Measurements from ENCODE around the gene TXNDC5.
"Not testable (repeated sequence)": the region's sequence is repeated elsewhere in the genome, so short reads cannot be mapped to it uniquely, and the experiment has no call there.

Gene TXNDC5

DNA sequence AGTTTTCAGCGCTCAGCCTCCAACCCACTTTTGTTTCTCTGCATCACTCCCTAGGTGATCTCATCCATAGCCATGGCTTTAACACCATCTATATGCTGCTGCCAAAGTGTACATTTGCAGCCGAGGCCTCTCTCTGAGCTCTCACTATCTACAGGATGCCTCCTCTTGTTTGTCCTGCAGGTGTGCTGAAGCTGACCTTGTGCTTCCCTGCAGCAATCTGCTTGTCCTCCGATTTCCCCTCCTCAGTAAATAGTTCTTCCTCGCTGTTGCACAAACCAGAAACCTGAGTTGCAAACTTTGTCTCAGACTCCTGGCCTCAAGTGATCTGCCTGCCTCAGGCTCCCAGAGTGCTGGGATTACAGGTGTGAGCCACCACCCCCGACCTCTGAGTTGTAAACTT is 3.7 kb upstream of the TXNDC5 start:
- no peak for DNase-seq (ENCODE audit: low read depth)

GRCh38 chr6:7912736-7913517 is 2.3 kb upstream of the TXNDC5 start:
- DNase-seq (ENCODE audit: low read depth): no peak

DNA sequence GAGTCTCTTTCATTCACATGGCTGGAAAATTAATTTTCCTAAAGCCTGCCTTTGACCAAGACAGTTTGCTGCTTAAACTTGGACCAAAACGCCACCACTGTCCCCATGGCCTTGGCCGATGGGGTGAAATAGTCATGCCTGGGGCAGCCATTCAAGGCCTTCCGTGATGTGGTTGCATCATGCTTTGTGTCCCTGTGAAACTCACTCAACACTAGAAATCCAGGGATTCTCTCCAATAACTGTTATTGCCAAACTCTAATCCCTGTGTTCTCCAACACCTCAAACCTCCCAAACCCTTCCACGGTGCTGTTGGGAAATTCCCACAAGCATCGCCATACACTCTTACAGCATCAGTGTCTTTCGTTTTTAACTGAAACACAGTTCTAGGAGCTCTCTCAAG is 1.4 kb upstream of the TXNDC5 start:
- no peak for DNase-seq (ENCODE audit: low read depth)

DNA sequence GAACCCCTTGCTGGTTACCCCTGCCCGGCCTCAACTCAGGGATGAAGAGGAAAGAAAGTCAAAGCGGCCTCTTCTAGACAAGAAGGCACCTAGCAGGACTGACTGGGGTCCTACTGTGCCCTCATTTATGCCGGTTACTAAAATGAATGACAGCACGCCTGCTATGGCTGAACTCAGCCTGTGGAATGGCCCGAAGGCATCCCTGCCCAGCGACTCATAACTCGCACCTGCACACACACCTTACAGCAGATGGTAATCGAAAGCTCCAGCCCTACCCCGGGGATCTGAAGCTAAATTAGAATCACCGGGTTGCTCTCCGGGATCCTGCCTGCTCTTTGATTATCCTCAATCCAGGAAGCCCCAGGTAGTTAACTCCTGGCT is 747 bp upstream of the TXNDC5 start:
- DNase-seq (ENCODE audit: low read depth): no peak

DNA sequence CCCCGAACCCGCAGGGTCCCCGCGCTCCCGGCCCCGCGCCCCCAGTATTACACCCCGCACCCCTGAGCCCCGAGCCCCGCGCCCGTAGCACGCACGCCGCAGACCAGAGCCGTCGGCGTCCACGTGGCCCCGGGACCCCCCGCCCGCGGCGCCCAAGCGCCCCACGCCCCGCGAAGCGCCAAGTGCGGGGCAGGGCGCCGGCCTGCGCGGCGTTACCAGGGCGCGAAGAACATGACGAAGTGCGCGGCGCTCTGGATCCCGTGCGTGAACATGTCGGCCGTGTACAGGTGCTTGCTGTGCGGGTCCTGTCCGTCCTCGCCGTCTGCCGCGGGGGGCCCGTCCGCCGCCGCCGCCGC is 312 bp downstream of the TXNDC5 start:
- DNase-seq (ENCODE audit: low read depth): no peak

DNA sequence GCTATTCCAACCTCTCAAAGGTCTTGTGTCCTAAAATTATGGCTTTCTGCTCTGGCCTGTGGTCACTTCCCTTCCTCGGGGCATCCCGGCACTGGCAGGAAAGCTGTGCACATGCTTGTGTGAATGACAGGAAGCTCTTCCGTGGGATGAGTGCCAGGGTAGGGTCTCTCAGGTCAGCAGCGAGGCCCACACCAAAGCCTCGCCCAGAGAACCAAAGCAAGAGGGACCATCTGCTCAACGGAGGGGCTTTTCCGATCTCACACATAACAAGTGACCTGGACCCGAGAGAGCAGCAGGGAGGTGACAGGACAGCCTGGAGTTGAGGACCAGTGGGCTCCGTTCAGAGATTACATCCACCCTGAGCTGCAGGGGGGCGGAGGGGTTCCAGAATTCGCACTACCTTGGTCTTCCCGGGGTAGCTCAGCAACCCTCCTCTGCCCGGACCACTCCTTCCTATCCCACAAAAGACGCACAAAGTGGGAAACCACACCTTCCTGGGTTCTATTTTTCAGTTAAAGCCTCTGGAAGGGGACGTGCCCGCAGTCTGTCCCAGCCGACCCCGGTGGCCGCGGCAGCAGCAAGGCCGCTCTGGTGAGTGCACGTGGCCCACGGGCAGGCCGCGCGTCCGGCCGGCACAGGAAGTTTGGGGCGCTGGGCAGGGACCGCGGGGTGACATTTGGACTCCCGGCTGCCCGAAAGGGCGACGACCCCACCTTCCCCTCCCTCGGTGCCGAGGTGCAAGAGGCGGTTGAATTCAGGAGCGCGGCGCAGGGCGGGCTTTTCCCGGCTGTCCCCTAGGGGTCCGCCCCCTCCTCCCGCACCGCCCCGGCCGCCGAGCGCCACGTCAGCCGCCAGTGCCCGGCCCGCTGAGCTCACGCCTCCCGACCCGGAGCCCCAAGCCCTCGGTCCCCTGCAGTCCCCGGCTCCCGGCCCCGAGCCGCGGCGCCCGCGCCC is 988 bp downstream of the TXNDC5 start:
- peak; percentile 23 for DNase-seq (ENCODE audit: low read depth)

GRCh38 chr6:7907159-7907558 is 3.4 kb downstream of the TXNDC5 start:
- DNase-seq (ENCODE audit: low read depth): no peak

DNA sequence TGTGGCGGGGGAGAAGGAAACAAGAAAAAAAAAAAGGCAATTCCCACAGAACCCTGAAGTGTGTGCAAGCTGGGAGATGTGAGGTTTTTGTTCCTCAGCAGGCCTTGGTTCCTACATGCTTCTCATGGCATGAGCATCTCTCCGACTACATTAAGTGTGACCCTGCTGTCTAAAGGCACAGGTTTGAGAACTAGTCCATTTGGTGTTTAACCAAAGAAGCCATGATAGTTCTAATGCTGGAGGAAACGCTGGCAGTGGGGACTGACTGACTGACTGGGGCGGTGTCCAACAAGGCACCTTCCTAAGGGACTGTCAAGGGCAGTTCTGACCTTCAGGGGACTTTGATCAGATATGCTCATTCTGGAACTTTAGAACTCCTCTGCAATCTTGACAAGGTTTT is 3.8 kb downstream of the TXNDC5 start:
- no peak for DNase-seq (ENCODE audit: low read depth)

DNA sequence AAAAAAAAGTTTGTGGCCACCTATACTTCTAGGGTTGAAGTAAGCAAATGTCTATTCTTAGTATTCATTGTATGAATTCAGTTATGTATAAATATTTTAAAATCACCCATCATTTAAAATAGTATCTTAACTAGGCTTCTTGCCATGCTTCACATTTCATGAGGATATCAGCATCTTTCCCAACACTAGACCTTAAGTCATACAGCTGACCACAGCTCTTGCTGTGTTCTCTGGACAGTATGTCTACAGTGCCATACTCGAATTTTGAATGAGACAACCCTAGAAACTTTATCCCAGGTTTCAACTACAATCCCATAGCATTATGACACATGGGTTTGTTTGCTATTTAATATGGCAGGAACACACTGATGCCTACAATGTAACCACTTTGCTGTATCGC is 5.2 kb downstream of the TXNDC5 start:
- DNase-seq (ENCODE audit: low read depth): no peak

DNA sequence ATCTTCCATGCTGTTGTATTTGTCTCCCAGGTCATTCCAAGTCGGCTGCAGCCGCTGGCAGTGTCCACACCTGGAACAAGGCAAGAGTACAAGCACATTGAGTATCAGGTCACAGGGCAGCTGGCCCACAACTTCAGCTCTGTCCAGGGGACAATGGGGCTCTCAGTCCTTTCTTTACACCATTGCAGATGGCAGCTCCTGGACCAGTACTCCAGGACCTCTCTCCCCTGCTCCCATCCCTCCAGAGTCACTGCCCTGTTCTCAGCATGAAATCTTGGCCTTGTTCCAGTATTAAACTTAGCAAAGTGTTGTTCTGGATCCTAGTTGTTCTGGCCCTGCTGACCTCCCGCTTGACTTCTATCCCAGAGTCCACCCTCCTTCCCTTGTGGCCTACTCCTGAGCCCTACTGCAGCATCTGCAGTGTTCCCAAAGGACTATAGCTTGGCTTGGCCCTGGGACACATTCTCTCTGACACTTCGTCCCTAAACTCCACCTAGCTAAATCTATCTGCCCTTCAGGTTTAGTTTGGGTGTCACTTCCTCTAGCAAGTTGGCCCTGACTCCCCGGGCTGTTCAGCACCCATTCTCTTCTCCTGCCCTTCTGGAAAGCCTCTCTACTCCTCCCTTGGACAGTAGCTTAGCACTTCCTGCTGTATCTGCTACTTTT is 5.8 kb downstream of the TXNDC5 start:
- no peak for DNase-seq (ENCODE audit: low read depth)

GRCh38 chr6:7903673-7904072 is 6.9 kb downstream of the TXNDC5 start:
- DNase-seq (ENCODE audit: low read depth): no peak

DNA sequence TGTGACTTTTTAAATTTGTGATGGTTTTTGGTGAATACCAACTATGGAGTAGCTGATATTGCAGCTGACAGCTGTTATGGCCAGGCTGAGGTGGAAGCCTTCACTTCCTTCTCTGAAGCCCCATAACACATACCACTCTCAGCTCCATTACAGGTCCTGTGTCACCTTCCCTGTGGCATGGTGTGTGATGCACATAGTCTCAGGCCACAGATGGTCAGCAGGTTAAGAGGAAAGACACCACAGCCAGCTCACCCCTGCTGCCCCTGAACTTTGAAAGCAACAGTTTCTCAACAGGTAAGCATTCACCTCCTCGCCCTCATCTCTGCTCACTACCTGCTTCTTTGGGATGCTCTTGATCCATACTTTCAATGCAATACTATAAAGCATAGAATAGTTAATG is 7.7 kb downstream of the TXNDC5 start:
- DNase-seq (ENCODE audit: low read depth): no peak

- no peak for DNase-seq (ENCODE audit: low read depth)
These were observed 8.4 kb downstream of the TXNDC5 start for GRCh38 chr6:7902221-7902620.

DNA sequence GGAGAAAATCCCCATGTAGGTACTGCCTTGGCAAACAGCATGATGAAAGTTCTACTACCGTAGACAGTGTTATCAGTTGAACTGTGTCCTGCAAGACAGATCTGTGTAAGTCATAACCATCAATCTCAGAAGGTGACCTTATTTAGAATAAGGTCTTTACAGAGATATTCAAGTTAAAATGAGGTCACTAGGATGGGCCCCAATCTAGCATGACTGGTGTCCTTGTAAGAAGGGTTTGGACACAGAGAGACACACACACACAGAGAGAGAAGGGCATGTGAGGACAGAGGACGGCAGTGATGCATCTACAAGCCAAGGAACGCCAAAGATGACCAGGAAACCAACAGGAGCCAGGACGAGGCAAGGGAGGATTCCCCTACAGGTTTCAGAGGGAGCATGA is 8.8 kb downstream of the TXNDC5 start:
- DNase-seq (ENCODE audit: low read depth): no peak

GRCh38 chr6:7901056-7901455 is 9.5 kb downstream of the TXNDC5 start:
- no peak for DNase-seq (ENCODE audit: low read depth)

- DNase-seq (ENCODE audit: low read depth): no peak
These were observed 10.0 kb downstream of the TXNDC5 start for GRCh38 chr6:7900621-7901020.

- no peak for DNase-seq (ENCODE audit: low read depth)
These were observed 10.7 kb downstream of the TXNDC5 start for GRCh38 chr6:7899889-7900213.

GRCh38 chr6:7899101-7899888 is 11.3 kb downstream of the TXNDC5 start:
- DNase-seq (ENCODE audit: low read depth): no peak

DNA sequence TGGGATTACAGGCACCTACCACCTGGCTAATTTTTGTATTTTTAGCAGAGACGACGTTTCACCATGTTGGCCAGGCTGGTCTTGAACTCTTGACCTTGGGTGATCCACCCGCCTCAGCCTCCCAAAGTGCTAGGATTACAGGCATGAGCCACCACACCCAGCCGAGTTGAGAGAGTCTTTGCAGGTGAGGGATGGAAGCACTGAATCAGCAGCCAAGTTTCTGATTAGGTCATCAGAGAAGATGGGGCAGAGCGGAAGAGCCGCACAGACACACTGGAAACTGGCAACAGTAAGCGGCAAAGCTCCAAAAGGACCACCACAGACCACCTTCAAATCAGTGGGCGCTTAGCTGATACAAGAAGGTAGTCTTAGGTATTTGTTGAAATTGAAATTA is 12.4 kb downstream of the TXNDC5 start:
- DNase-seq (ENCODE audit: low read depth): not testable (repeated sequence)

- no peak for DNase-seq (ENCODE audit: low read depth)
These were observed 13.0 kb downstream of the TXNDC5 start for GRCh38 chr6:7897461-7898192.

DNA sequence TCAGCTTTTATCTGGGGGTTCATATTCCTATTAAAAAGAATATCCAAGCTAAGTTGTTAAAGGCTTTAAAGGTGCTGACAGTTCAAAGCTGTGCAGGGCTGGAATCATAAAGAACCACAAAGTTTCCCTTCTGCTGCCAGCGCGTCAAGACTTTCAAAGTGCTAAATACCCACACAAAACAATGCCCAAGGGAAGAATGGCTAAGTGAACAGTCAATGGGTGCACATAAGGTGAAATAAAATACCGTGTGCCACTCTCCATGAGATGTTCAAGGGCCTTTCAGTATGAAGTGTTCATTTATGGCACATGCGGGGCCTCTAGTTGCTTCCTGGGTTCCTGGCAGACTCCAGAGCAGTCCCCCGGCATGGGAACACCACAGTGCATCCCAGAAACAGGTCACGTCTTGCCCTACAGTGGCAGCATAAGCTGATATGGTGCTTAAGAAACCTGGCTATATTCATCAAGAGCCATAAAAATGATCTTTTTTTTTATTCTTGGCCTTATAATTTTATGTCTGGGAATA is 14.1 kb downstream of the TXNDC5 start:
- no peak for DNase-seq (ENCODE audit: low read depth)

All from activated T-helper 9 cell treated with anti-CD3 and anti-CD28 coated beads, Interleukin-2, amount 50 U/mL, for 16 hours (primary cell).